Endothelial cell of umbilical vein (primary cell): ENCODE results near the gene SYNJ1.

Source experiments
- CTCF ChIP-seq, 2 donors: IDR thresholded peaks; 1 replicate in 1 of 2; 2 replicates in 1 of 2; pipeline ENCODE4 v1.5.1; 2011; ENCODE audit warnings: low read length in 2 of 2, mild to moderate bottlenecking in 2 of 2, moderate library complexity in 2 of 2, control low read depth in 1 of 2, inconsistent platforms in 1 of 2, low read depth in 1 of 2; ENCODE audit not compliant: insufficient read depth in 1 of 2; ENCODE audit errors: extremely low read depth in 1 of 2
- EZH2 ChIP-seq: IDR thresholded peaks from 2 replicates; pipeline ENCODE4 v1.6.1; 2012; ENCODE audit warnings: borderline replicate concordance, low read depth, mild to moderate bottlenecking, moderate library complexity, low read length, inconsistent platforms; ENCODE audit not compliant: severe bottlenecking
- FOS ChIP-seq: IDR thresholded peaks from 2 replicates; pipeline ENCODE4 v1.6.1; 2011; ENCODE audit warnings: mild to moderate bottlenecking, low read length, moderate library complexity, borderline replicate concordance; ENCODE audit not compliant: insufficient read depth
- GATA2 ChIP-seq: IDR thresholded peaks from 2 replicates; pipeline ENCODE4 v1.7.0; 2011; ENCODE audit warnings: low read depth, mild to moderate bottlenecking, moderate library complexity, mixed read lengths, low read length; ENCODE audit not compliant: insufficient read length, insufficient read depth
- JUN ChIP-seq: IDR thresholded peaks from 2 replicates; pipeline ENCODE4 v1.6.1; 2011; ENCODE audit warnings: borderline replicate concordance, low read depth; ENCODE audit not compliant: insufficient read length, insufficient read depth
- MAX ChIP-seq: IDR thresholded peaks from 2 replicates; pipeline ENCODE4 v1.6.1; 2011; ENCODE audit not compliant: insufficient read depth, insufficient read length
- MYC ChIP-seq: IDR thresholded peaks from one replicate; pipeline ENCODE4 v1.6.1; 2011; ENCODE audit warnings: mild to moderate bottlenecking, low read depth, low read length
- POLR2A ChIP-seq: IDR thresholded peaks from 2 replicates; pipeline ENCODE4 v1.6.1; 2012; ENCODE audit warnings: low read depth, mild to moderate bottlenecking, control low read depth, low read length
- POLR2AphosphoS5 ChIP-seq: IDR thresholded peaks from 2 replicates; pipeline ENCODE4 v1.6.1; 2012; ENCODE audit warnings: low read depth, mild to moderate bottlenecking, control low read depth, low read length, moderate library complexity; ENCODE audit not compliant: insufficient read depth

GRCh38 chr21:32602099-32602498 is 125.7 kb downstream of the SYNJ1 start:
- TF ChIP-seq POLR2AphosphoS5 (no peak), CTCF (IDR thresholded peaks at IDR 0.05; ENCODE audit: extremely low read depth in 1 of 2, insufficient read depth in 1 of 2, low read depth in 1 of 2, low read length in 2 of 2) (no peak), POLR2A (no peak), JUN (no peak), EZH2 (no peak), MAX (no peak), GATA2 (no peak), MYC (no peak), FOS (no peak)
